ENCODE measurements around the gene TLCD3B.

TLCD3B gene

GRCh38 chr16:30030841-30031413 lies at the start of gene TLCD3B:
Gene TLCD3B, minus strand, starts transcription at chr16:30031271. Its CDS starts 744 bp downstream, at chr16:30030527.
- DNase-seq = no peak

- DNase-seq = no peak
Observed at GRCh38 chr16:30079480-30079879, 48.4 kb upstream of the TLCD3B start.

GRCh38 chr16:30078744-30079143 lies 47.7 kb upstream of the TLCD3B start:
- DNase-seq = no peak

- DNase-seq = no peak
Observed at GRCh38 chr16:30077656-30078055, 46.6 kb upstream of the TLCD3B start.

- no peak for DNase-seq
Observed at GRCh38 chr16:30076276-30076791, 45.3 kb upstream of the TLCD3B start.

GRCh38 chr16:30075503-30076275 lies 44.6 kb upstream of the TLCD3B start, which contains the start of gene PPP4C:
Gene PPP4C, plus strand, starts transcription at chr16:30075994. Its CDS starts 384 bp downstream, at chr16:30076378.
- DNase-seq = peak; percentile 70 to 83

- DNase-seq = no peak
Observed at GRCh38 chr16:30070490-30070889, 39.4 kb upstream of the TLCD3B start.

- no peak for DNase-seq
Observed at GRCh38 chr16:30069611-30070462, 38.8 kb upstream of the TLCD3B start.

GRCh38 chr16:30068750-30069610 lies 37.9 kb upstream of the TLCD3B start:
- DNase-seq = no peak

- DNase-seq = no peak
Observed at GRCh38 chr16:30068333-30068732, 37.3 kb upstream of the TLCD3B start.

- DNase-seq = no peak
Observed at GRCh38 chr16:30067584-30067916, 36.5 kb upstream of the TLCD3B start.

- DNase-seq = no peak
Observed at GRCh38 chr16:30066761-30067583, 35.9 kb upstream of the TLCD3B start.

- DNase-seq = no peak
Observed at GRCh38 chr16:30065943-30066760, 35.1 kb upstream of the TLCD3B start.

- peak; percentile 97 to 98 for DNase-seq
Observed at GRCh38 chr16:30065102-30065942, 34.3 kb upstream of the TLCD3B start, which contains the start of gene ALDOA. Gene ALDOA, plus strand, starts transcription at chr16:30065760. Its CDS starts 1,138 bp downstream, at chr16:30066898.

GRCh38 chr16:30064729-30065101 lies 33.6 kb upstream of the TLCD3B start:
- no peak for DNase-seq

GRCh38 chr16:30063893-30064728 lies 33.0 kb upstream of the TLCD3B start:
- DNase-seq = peak; percentile 48 to 49

GRCh38 chr16:30063278-30063892 lies 32.3 kb upstream of the TLCD3B start:
- DNase-seq = no peak

Data from NCI-H1930 (cell line).